ENCODE measurements around the gene TCF12. TPM values are rescaled to one million over a fixed set of nuclear protein-coding genes. Genes with fewer than 3 reads are reported as not detected.
"Not testable (repeated sequence)": the region's sequence is repeated elsewhere in the genome, so short reads cannot be mapped to it uniquely, and the experiment has no call there.

Gene TCF12
- total RNA-seq, 2 donors from 2014 or later, result 91.8 to 107 TPM

DNA sequence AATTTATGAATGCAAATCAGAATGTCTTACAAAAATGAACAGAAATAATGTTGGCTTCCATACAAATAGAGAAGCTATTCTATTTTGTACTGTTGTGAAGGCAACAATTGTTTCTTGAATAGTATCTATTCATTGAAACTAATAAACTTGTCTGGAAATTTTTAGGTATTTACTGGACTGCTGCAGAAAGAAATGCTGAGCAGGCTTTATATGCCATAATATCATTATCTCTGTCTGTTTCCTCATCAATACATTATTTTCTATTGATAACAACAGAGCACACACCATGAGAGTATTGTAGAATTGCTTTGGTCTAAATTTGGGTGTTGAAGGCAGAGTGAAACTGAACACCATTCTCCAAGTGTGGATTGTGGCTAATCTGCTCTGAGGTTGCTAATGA, 241.3 kb downstream of the TCF12 start:
- ATAC-seq (ENCODE audit: insufficient number of reproducible peaks, low FRiP score, low read depth), result no peak
- no peaks in the 10 kb centered on the region for H3K27me3 ChIP-seq (replicated peaks; ENCODE audit: insufficient read depth)
- no peak overlapping the region for H3K4me3 ChIP-seq
- TF ChIP-seq CTCF (IDR thresholded peaks at IDR 0.05), result no peak
- peaks cover 13 to 41% of the 10 kb centered on the region in 2 donors for H3K4me1 ChIP-seq (ENCODE audit: control insufficient read depth in 1 of 2, low read depth in 2 of 2)
- no peaks in the 10 kb centered on the region for H3K36me3 ChIP-seq
- no peak for DNase-seq (ENCODE audit: low spot score)
- no peaks in the 10 kb centered on the region for H3K9me3 ChIP-seq
- H3K27ac ChIP-seq, result no peak overlapping the region

GRCh38 chr15:57160823-57161560, 242.5 kb downstream of the TCF12 start:
- Histone ChIP-seq H3K4me3 (no peak overlapping the region), H3K9me3 (no peaks in the 10 kb centered on the region), H3K4me1 (ENCODE audit: control insufficient read depth in 1 of 2, low read depth in 2 of 2) (peaks cover 11 to 29% of the 10 kb centered on the region in 2 donors), H3K27me3 (replicated peaks; ENCODE audit: insufficient read depth) (no peaks in the 10 kb centered on the region), H3K36me3 (no peaks in the 10 kb centered on the region), H3K27ac (no peak overlapping the region)
- TF ChIP-seq CTCF (IDR thresholded peaks at IDR 0.05), result no peak
- ATAC-seq (ENCODE audit: insufficient number of reproducible peaks, low FRiP score, low read depth), result no peak
- no peak for DNase-seq (ENCODE audit: low spot score)

- not testable (repeated sequence) for H3K27ac ChIP-seq; H3K4me1 ChIP-seq (ENCODE audit: control insufficient read depth in 1 of 2, low read depth in 2 of 2); H3K27me3 ChIP-seq (replicated peaks; ENCODE audit: insufficient read depth); DNase-seq (ENCODE audit: low spot score); H3K9me3 ChIP-seq; H3K4me3 ChIP-seq; H3K36me3 ChIP-seq; ATAC-seq (ENCODE audit: insufficient number of reproducible peaks, low FRiP score, low read depth)
These were observed 245.8 kb downstream of the TCF12 start for GRCh38 chr15:57164251-57164650.

GRCh38 chr15:57165992-57166391, 247.5 kb downstream of the TCF12 start:
- Histone ChIP-seq H3K9me3 (no peaks in the 10 kb centered on the region), H3K4me1 (ENCODE audit: control insufficient read depth in 1 of 2, low read depth in 2 of 2) (no peaks in the 10 kb centered on the region), H3K4me3 (no peak overlapping the region), H3K36me3 (no peaks in the 10 kb centered on the region), H3K27ac (no peak overlapping the region), H3K27me3 (replicated peaks; ENCODE audit: insufficient read depth) (no peaks in the 10 kb centered on the region)
- ATAC-seq (ENCODE audit: insufficient number of reproducible peaks, low FRiP score, low read depth) (no peak), DNase-seq (ENCODE audit: low spot score) (no peak)
- TF ChIP-seq CTCF (IDR thresholded peaks at IDR 0.05), result no peak

DNA sequence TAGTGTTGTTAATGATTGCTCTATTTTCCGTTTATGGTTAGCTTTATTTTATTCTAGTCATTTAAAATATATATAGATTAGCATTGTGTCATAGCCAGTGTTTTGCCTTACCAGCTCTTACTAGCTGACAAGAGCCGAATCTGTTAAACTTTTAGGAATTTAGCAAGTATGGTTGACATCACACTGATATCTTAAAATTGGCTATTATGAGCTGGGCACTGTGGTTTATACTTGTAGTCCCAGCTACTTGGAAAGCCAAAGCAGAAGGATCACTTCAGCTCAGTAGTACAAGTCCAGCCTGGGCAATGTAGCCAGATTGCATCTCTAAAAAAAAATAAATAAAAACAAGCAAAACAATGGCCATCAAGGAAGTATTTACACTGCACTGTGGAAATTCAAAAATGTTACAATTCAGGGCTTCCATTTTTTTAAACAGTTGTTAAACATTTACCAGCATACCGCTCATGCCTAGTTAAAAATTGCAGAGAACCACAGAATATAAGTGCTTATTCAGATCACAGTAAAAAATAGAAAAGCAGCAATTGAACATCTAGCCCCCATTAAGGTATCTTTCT, 249.5 kb downstream of the TCF12 start:
- Histone ChIP-seq H3K9me3 (no peaks in the 10 kb centered on the region), H3K4me3 (no peak overlapping the region), H3K27me3 (replicated peaks; ENCODE audit: insufficient read depth) (no peaks in the 10 kb centered on the region), H3K4me1 (ENCODE audit: control insufficient read depth in 1 of 2, low read depth in 2 of 2) (no peaks in the 10 kb centered on the region), H3K36me3 (no peaks in the 10 kb centered on the region), H3K27ac (no peak overlapping the region)
- DNase-seq (ENCODE audit: low spot score) (no peak), ATAC-seq (ENCODE audit: insufficient number of reproducible peaks, low FRiP score, low read depth) (no peak)
- no peak for TF ChIP-seq CTCF (IDR thresholded peaks at IDR 0.05)
